ENCODE data around the gene ASTN2.

ASTN2 gene

GRCh38 chr9:116423149-116423548 is 991.7 kb downstream of the ASTN2 start:
- no peak for DNase-seq

DNA sequence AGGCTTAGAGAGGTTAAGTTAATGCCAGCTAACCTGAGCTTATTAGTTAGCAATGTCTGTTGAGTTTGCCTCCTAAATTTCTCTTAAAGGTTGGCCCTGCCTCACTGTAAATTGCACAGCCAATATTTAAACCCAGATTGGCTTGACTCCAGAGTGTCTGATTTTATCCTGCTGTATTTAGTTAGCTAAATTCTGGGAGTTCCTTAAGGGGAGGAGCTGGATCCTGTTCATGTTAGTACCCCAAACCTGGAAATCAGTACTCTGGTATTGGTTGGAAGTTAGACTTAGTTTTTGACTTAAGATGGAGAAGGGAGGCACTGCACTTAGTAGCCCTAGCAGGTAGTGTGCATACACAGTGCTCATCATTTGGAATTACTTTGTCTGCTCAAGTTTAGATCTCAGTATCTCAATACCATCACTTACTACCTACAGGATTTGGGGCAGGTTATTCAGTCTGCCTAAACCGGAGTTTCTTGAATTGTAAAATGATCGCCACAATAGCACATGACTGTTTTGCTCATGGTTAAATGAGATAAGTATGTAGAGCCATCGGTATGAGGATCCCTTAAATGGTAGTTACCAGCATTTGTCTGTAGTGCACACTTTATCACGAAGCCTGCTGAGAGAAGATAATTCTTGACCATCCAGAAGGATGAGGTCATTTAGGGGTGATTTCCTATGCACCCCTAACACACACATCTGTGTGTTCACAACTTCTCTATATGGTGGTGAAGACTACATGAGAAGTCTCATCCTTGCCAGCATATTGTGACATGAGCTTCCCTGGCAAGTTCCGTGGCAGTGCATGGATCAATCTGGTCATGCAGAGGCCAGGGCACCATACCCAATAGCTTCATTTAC is 992.5 kb downstream of the ASTN2 start:
- no peak for DNase-seq

- no peak for DNase-seq
Observed at GRCh38 chr9:116420993-116421538, 993.8 kb downstream of the ASTN2 start.

DNA sequence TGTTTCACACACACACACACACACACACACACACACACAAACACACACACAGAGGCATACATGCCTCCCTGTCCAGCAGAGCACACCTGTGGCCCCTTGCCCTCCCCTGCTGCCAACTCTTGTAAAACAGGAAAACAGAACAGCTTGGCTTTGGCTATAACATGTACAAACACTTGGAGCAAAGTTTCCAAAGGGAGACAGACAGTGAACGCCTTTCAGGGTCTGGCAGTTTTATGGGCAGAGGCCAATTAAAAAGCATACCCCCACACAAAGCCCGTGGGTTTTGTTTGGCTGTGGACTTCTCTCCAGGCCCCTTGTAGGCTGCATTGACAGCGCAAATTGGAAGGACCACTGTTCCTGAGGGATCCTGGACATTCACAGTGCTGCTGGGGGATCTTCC is 995.7 kb downstream of the ASTN2 start:
- DNase-seq: no peak

- no peak for DNase-seq
Observed at GRCh38 chr9:116417464-116417863, 997.4 kb downstream of the ASTN2 start.

- DNase-seq: no peak
Observed at GRCh38 chr9:116416421-116416820, 998.4 kb downstream of the ASTN2 start.

DNA sequence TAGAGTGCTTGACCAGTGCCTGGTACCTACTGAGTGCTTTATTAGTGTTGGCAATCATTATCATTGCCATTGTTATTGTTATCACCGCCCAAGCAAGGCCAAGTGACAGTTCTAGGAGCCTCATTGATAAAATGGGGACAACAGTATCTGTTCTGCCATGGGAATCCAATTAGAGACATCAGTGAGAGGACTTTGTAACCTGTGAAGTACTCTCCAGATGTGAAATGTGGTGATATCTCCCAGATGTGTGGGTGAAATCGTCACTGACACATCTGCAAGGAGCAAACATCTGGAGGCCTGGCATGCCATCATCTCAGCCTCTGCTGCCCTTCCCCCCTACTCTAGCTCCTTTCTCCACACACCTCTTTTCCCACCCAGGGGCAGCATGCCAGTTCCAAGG is 1000.5 kb downstream of the ASTN2 start:
- DNase-seq: no peak

DNA sequence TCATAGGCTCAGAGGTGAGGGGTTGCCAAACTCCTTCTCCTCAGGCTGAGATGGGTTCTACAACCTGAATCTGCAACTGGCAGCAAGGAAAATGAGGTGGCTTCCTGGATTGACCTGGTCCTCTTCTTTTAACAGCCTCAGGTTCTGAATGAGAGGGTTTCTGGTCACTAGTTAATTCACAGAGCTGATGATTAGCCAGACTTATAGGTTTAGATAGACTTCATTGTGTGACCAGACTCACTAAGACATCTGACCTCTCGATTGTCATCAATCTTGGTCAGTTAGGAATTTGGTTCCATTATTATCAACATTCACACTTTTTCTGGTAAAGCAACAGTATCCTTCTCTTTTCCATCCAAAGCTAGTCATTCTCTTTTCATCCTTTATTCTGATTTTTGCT is 1003.4 kb downstream of the ASTN2 start:
- DNase-seq: no peak

- DNase-seq: no peak
Observed at GRCh38 chr9:116409638-116410037, 1005.2 kb downstream of the ASTN2 start.

GRCh38 chr9:116409129-116409528 is 1005.7 kb downstream of the ASTN2 start:
- no peak for DNase-seq

GRCh38 chr9:116406469-116406868 is 1008.4 kb downstream of the ASTN2 start:
- DNase-seq: no peak

DNA sequence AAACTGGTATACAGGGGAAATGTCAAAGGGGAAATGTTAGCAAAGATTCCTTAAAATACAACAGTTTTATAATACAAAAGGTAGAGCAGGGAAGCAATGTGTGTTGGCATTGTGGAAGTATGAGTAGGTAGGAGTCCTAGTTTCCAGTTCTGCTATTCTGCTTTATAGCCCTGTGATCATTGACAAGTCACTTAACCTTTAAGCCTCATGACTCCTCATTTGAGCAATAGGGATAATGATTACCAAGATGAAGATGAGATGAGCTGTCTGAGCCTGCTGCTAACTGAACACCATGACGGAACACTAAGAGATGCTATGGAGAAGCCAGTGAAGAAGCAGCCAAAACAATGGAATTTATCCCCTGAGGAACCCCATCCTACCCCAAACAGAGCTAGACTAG is 1009.5 kb downstream of the ASTN2 start:
- no peak for DNase-seq

DNA sequence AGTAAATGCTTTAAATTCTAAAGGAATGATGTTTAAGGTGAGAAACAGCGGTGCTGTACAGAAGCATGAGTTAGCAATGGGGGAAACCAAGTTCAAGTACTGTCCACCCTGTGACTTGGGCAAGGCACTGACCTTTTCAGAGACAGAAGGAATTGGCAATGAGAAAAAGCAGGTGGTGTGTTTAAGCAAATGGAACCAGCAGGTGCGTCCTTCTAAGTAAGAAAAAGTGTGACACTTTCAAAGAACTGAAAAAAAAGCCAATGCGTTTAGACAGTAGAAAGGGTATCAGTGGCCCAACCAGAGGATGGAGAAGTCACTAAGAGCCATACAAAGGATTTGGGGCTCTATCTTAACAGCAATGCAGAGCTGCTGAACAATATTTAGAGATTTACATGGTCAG is 1010.6 kb downstream of the ASTN2 start:
- no peak for DNase-seq

DNA sequence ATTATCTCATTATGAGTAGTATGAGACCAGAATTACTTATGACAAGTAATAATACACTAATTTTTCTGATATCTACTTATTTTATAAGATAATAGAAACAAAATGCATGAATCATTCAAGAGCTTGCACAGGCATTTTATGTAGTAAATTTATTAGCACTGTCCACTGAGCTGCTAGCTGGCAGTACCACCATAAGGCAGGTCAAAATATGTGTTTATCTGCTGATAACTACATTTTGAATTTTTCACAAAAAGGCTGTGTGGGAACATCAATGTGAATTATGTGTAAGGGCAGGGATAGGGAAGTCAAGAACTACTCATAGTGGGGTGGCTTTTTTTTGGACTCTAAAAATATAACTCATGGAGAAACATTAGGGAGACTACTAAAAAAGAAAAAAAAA is 1011.7 kb downstream of the ASTN2 start:
- DNase-seq: no peak

DNA sequence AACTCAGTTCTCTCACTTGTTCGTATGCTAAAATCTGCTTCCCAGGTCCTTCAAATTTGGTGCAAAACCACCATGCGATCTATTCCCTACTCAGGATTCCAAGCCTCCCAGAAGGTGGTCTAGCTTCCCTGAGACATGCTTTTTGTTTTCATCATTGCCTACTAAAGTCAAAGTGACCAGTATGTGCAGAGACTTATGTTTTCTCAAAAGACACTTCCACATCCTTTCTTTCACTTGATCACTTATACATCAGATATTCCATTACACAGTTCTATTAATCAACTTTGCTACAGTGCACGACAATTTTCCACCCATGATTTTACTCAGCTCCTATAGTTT is 1019.2 kb downstream of the ASTN2 start:
- no peak for DNase-seq

DNA sequence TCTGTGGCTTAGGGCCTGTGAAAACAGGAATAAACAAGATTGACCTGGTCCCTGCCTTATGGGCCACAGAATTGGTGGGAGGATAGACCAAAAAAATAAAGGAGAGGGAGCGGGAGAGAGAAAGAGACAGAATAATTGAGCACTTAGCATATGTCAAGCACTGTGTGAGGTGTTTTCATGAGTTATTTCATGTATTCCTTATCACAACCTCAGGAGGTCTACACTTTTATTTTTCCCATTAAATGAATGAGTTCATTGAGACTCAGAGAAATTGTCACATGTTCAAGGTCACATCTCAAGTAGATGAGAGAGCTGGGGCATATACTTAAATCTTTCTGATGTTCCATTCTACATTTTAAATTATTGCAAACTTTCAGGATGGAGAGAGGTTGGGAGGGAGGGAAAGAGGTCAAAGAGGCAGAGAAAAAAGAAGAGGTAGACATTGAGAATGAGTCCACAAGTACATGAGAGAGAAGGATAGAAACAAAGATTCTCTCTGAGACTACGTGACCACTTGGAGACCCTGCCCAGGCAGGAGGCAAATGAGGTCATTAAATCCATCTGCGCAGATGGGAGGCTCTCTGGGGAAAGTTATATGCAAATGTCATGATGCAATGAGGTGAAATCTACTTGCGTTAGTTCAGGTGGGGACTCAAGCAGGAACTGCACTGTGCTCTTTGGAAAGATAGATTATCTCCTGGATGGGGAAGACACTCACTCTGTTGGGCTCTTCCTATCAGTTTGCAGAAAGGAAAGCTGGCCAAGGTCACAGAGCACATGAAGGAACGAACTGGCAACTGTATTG is 1019.8 kb downstream of the ASTN2 start:
- DNase-seq: no peak

DNA sequence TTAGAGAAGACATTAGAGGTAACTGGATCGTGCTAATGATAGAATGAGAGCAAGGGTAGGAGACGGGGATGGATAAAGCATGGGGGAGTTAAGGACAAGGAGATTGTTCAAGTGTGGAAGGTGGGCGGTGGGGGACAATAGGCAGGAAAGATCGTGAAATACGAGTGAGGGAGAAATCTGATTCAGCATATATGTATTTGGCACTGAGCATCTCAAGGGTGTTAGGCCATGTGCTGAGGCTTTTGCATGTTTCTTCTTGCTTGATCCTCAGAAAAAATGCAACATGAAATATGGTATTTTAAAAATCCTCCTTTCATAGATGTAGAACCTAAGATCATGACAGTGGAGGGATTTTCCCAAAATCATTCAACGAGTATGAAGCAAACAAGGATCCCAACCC is 1020.8 kb downstream of the ASTN2 start:
- no peak for DNase-seq

DNA sequence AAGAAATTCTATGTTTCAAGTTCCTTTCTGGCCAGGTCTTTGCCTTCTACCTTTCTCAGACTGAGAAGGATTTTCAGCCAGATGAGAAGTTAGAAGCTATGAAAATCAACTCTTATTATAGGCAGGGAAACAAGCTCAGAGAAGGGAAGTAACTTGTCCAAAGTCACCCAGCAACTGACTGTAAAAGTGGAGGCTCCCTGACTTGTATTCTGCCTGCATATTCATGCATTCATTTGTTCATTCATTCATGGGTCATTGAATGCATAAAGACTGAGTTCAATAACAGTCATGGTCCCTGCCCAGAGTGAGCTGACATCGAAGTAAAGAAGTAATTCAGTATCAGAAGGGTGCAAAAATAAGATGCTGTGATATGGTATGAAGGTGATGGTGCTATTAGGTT is 1021.7 kb downstream of the ASTN2 start:
- no peak for DNase-seq

GRCh38 chr9:116391306-116391900 is 1023.5 kb downstream of the ASTN2 start:
- no peak for DNase-seq

DNA sequence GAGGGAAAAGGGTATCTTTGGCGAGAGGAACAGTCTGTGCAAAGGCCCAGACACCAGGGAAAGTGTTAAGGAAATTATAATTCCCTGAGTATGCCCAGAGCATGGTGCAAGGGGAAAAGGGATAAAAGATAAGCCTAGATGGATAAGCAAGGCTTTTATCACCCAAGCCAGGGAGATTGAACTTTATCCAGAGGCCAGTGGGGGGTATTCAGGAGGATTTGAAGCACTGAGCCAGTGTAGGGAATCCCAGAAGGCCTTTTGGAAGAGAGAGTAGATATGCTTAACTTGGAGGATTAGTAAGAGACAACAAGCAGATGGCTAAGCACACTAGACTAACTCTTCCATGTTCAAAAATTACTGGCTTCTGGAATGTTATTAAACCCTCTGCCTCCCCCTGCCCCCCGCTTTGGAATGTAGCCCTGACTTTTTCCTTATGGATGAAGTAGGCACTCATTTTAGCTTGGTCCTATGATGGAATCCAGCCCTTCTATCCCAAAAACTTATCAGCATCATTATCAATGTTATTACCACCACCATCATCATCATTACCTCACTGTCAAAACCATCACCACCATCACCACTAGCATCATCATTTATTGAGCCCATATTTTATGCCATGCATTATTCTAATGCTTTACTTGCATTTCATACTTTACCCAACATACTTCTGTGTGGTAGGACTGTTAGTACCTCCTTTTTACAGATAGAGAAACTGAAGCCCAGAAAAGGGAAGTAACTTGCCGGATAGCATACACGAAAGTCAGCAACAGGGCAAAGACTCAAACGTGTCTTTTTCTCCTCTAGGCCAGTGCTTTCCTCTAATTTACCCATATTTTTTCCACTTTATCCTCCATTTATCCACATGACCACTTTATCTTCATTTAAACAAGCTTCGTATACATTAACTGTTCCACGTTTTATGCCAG is 1024.3 kb downstream of the ASTN2 start:
- no peak for DNase-seq

GRCh38 chr9:116389541-116390302 is 1025.1 kb downstream of the ASTN2 start:
- no peak for DNase-seq
